Muscle of leg (tissue), 11 donors: ENCODE results near the gene TRABD. TPM values are rescaled to one million over a fixed set of nuclear protein-coding genes. Genes with fewer than 3 reads are reported as not detected.

ENCODE experiments used
- DNase-seq: peaks from one replicate; pipeline ENCODE4 v3.0.0; 2013
- H3K27ac ChIP-seq: one replicate; pipeline ENCODE4 v1.5.1; 2013; ENCODE audit warnings: mild to moderate bottlenecking, low read length, control low read depth
- H3K27me3 ChIP-seq: one replicate; pipeline ENCODE4 v1.6.1; 2013; ENCODE audit warnings: low read length; ENCODE audit not compliant: control insufficient read depth, insufficient read depth
- H3K36me3 ChIP-seq: one replicate; pipeline ENCODE4 v1.6.1; 2013; ENCODE audit warnings: low read length; ENCODE audit not compliant: control insufficient read depth, insufficient read depth
- H3K4me1 ChIP-seq: one replicate; pipeline ENCODE4 v1.6.1; 2013; ENCODE audit warnings: low read length; ENCODE audit not compliant: control insufficient read depth, insufficient read depth
- H3K4me3 ChIP-seq: one replicate; pipeline ENCODE4 v1.5.1; 2013; ENCODE audit warnings: low read length, control low read depth
- H3K9me3 ChIP-seq: replicated peaks from 2 replicates; pipeline ENCODE4 v1.6.1; 2013; ENCODE audit warnings: low read depth, low read length; ENCODE audit not compliant: control insufficient read depth
- WGBS: methylation state at CpG from one replicate; pipeline ENCODE4 v1.1.5; 2013; ENCODE audit warnings: missing lambda C conversion rate; ENCODE audit not compliant: insufficient coverage; 5-methylcytosine and 5-hydroxymethylcytosine counted together
- polyA plus RNA-seq, 8 donors: library from polyadenylated mRNA; unstranded; fragments of 120-200 nt; gene quantifications; one replicate each; pipeline versions ENCODE4 v1.2.1 to v1.2.3, GENCODE V29; 2013; ENCODE audit warnings: inconsistent platforms in 1 of 8, low replicate concordance in 1 of 8; ENCODE audit not compliant: insufficient read length in 8 of 8, insufficient read depth in 1 of 8
- total RNA-seq: library from RNA; stranded (reverse); fragments of 120-200 nt; gene quantifications from one replicate; pipeline ENCODE4 v1.2.4, GENCODE V29; 2013

TRABD gene
- total and polyA plus RNA-seq, 9 donors = 10.5 to 28.5 (median 19.0) TPM

- Histone ChIP-seq H3K27me3 (peaks cover 19% of the 10 kb centered on the region), H3K9me3 (no peaks in the 10 kb centered on the region), H3K36me3 (no peaks in the 10 kb centered on the region), H3K27ac (no peak overlapping the region), H3K4me3 (no peak overlapping the region), H3K4me1 (peaks cover 17% of the 10 kb centered on the region)
- WGBS = 77% methylated on average over 17 of the region's 27 CpGs
- no peak for DNase-seq
Measured at GRCh38 chr22:50180727-50181521, 4.8 kb upstream of the TRABD start.

DNA sequence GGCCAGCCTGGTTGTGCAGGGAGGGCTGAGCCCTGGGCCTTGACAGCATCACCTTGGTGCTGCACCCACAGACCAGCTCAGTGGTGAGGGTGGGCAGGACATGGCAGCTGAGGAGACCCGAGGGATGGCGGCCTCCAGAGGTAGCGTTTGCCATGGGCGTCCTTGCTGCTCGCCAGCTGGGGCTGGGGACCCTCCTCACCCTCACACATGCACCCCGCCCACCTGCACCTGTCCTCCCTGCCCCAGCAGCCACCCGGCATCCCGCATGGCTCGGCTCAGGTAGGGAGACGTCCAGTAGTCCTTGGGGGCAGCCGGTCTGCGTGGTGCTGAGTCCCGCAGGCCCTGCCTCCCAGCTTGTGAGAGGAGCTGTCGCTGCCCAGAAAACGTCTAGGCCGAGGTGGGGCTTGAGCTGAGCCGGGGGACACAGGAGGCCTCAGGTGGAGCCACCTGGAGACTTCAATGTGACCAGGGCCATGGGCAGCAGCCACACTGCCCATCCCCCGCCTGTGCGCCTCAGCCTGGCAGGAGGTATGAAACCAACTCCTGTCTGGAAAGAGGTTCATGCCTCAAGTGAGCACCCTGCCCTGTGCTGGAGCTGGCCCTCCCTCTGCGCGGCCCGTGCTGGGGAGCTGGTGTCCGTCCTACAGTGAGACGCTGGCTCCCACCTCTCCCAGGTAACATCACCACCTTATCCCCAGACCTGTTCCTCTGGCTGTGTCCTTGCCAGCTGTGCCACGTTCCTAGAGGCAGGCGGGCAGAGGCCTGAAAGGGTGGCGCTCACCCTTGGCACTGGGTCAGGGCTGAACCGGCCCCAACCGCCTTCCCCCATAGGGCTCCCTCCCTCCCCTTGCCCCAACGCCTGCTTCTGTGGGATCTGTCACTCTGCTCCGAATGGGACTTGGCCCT, 3.3 kb upstream of the TRABD start:
- DNase-seq = no peak
- Histone ChIP-seq H3K9me3 (no peaks in the 10 kb centered on the region), H3K27ac (no peak overlapping the region), H3K27me3 (peaks cover 13% of the 10 kb centered on the region), H3K4me3 (no peak overlapping the region), H3K36me3 (no peaks in the 10 kb centered on the region), H3K4me1 (peaks cover 24% of the 10 kb centered on the region)
- 78% methylated on average over 29 of the region's 31 CpGs for whole genome bisulfite sequencing

- no peaks in the 10 kb centered on the region for H3K36me3 ChIP-seq
- no peak for DNase-seq
- H3K27ac ChIP-seq = no peak overlapping the region
- no peak overlapping the region for H3K4me3 ChIP-seq
- no peaks in the 10 kb centered on the region for H3K9me3 ChIP-seq
- H3K4me1 ChIP-seq = peaks cover 24% of the 10 kb centered on the region
- H3K27me3 ChIP-seq = peaks cover 6% of the 10 kb centered on the region
- WGBS = 75% methylated on average over 12 of the region's 19 CpGs
Measured at GRCh38 chr22:50183141-50183971, 2.4 kb upstream of the TRABD start.

DNA sequence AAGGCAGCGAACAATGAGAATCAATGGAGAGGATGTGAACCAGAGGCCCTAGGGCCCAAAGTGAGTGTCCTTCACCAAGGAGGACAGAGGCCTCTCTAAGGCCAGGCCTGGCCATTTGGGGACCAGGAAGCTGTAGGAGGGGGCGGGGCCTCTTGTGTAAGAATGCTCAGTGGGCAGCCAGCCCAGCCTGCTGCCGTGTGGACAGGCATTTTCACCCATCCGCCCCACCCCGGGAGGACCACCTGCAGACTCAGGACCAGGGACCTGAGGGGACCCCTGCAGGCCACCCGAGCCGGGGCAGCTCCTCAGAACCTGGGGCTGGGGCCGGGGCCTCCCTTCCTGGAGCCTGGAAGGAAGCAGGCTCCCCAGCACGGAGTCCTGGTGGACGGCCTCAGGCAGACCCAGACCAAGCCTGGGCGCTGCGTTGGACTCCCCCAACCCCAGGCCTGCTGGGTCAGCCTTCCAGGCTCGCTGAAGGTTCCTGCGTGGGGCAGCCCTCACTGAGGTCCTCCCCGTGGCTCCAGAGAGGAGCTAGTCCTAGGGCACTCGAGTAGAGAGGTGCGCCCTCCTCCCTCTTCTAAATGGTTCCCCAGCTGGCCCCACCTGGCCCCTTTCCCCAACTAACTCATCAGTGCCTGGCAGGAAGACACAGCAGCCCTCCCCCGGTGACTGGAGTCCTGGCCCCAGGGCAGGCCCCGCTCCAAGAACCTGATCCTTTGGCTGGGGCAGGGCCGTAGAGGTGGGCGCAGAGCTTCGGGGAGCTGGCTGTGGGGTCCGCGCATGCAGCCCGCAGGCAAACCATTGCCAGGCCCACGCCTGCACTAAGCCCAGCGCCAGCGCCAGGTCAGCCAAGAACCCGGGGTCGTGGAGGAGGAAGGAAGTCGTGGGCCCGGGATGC, 1.5 kb upstream of the TRABD start:
- Histone ChIP-seq H3K9me3 (no peaks in the 10 kb centered on the region), H3K36me3 (no peaks in the 10 kb centered on the region), H3K27me3 (no peaks in the 10 kb centered on the region), H3K27ac (peak overlapping the region; percentile 42), H3K4me3 (no peak overlapping the region), H3K4me1 (peaks cover 33% of the 10 kb centered on the region)
- 20% methylated on average over 27 of the region's 32 CpGs for WGBS
- DNase-seq = peak; percentile 78

DNA sequence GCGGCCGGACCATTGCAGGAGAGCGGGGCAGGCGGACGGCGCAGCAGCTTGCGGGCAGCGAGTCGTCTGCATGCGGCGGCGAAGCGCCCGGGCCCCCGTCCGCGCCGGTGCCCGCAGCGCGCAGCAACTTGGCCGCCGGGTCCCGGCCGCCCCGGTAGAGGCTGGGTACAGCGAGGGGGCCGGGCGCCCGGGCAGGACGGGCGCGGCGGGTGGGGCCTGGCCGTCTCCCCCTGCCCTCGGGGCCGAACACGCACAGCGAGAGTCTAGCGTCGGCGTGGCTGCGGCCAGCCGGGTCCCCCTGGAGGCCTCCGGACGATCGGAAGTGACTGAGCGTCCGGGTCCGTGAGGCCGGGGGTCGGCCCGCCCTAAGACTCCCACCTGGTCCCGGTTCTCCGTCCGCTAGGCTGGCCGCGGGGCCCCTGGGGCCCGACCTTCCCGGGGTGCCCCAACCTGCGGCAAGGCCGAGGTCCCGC, 775 bp upstream of the TRABD start:
- Histone ChIP-seq H3K4me3 (peak overlapping the region; percentile 46), H3K9me3 (no peaks in the 10 kb centered on the region), H3K4me1 (peaks cover 40% of the 10 kb centered on the region), H3K27me3 (no peaks in the 10 kb centered on the region), H3K36me3 (no peaks in the 10 kb centered on the region), H3K27ac (no peak overlapping the region)
- 8% methylated on average over 63 of the region's 63 CpGs for WGBS
- DNase-seq = no peak

- Histone ChIP-seq H3K4me3 (peak overlapping the region; percentile 53), H3K9me3 (no peaks in the 10 kb centered on the region), H3K4me1 (peaks cover 53% of the 10 kb centered on the region), H3K27me3 (no peaks in the 10 kb centered on the region), H3K36me3 (no peaks in the 10 kb centered on the region), H3K27ac (no peak overlapping the region)
- DNase-seq = no peak
- under 1% methylated on average over 47 of the region's 47 CpGs for WGBS
Measured at GRCh38 chr22:50186181-50186714, 535 bp downstream of the TRABD start.

GRCh38 chr22:50186761-50187523, 1.2 kb downstream of the TRABD start:
- no peak for DNase-seq

GRCh38 chr22:50188356-50188755, 2.6 kb downstream of the TRABD start:
- no peak overlapping the region for H3K27ac ChIP-seq
- H3K36me3 ChIP-seq = peaks cover 4% of the 10 kb centered on the region
- no peaks in the 10 kb centered on the region for H3K27me3 ChIP-seq
- no peak for DNase-seq
- WGBS = 83% methylated on average over 4 of the region's 11 CpGs
- peaks cover 59% of the 10 kb centered on the region for H3K4me1 ChIP-seq
- no peak overlapping the region for H3K4me3 ChIP-seq
- no peaks in the 10 kb centered on the region for H3K9me3 ChIP-seq

More at GRCh38 chr22:50186761-50187523, 1.2 kb downstream of the TRABD start:
- H3K27ac ChIP-seq = no peak overlapping the region
- 38% methylated on average over 23 of the region's 26 CpGs for WGBS
- peak overlapping the region; percentile 53 for H3K4me3 ChIP-seq
- no peaks in the 10 kb centered on the region for H3K27me3 ChIP-seq
- no peaks in the 10 kb centered on the region for H3K36me3 ChIP-seq
- H3K9me3 ChIP-seq = no peaks in the 10 kb centered on the region
- H3K4me1 ChIP-seq = peaks cover 56% of the 10 kb centered on the region
